Loucy (cell line): ENCODE measurements around the gene TMC2.

ENCODE experiments used
- H2AFZ ChIP-seq: fragments of 200-600 bp; sonication (generic); 2 replicates; pipeline ENCODE4 v1.6.0; 2016; ENCODE audit warnings: antibody characterized with exemption, mild to moderate bottlenecking, low read length, moderate library complexity
- H3F3A ChIP-seq: fragments of 200-600 bp; 2 replicates; pipeline ENCODE4 v1.6.0; 2016; ENCODE audit warnings: antibody characterized with exemption, low read depth, mild to moderate bottlenecking
- H3K27me3 ChIP-seq: fragments of 200-600 bp; sonication (generic); 2 replicates; pipeline ENCODE4 v1.6.1; 2014; ENCODE audit warnings: low read length, mild to moderate bottlenecking; ENCODE audit not compliant: insufficient read depth, poor library complexity, severe bottlenecking
- H3K36me3 ChIP-seq: fragments of 200-600 bp; sonication (generic); 2 replicates; pipeline ENCODE4 v1.6.1; 2016; ENCODE audit warnings: low read length; ENCODE audit not compliant: insufficient read depth
- H3K4me1 ChIP-seq: fragments of 200-600 bp; sonication (generic); 2 replicates; pipeline ENCODE4 v1.5.1; 2014; ENCODE audit warnings: low read length, mild to moderate bottlenecking; ENCODE audit not compliant: insufficient read depth, poor library complexity, severe bottlenecking
- H3K4me2 ChIP-seq: fragments of 200-600 bp; sonication (generic); 2 replicates; pipeline ENCODE4 v1.6.0; 2014; ENCODE audit warnings: antibody characterized with exemption, low read length, low read depth, mild to moderate bottlenecking; ENCODE audit not compliant: poor library complexity, severe bottlenecking
- H3K4me3 ChIP-seq: fragments of 200-600 bp; sonication (generic); 2 replicates; pipeline ENCODE4 v1.5.1; 2014; ENCODE audit warnings: low read length, mild to moderate bottlenecking, mixed read lengths; ENCODE audit not compliant: poor library complexity, severe bottlenecking
- H3K79me2 ChIP-seq: fragments of 200-600 bp; sonication (generic); 2 replicates; pipeline ENCODE4 v1.6.1; 2014; ENCODE audit warnings: low read length; ENCODE audit not compliant: insufficient read depth
- H3K9ac ChIP-seq: fragments of 200-600 bp; sonication (generic); 2 replicates; pipeline ENCODE4 v1.6.0; 2014; ENCODE audit warnings: mild to moderate bottlenecking, low read depth, low read length, moderate library complexity; ENCODE audit not compliant: poor library complexity, severe bottlenecking
- H3K9me2 ChIP-seq: fragments of 200-600 bp; sonication (generic); replicated peaks from 2 replicates; pipeline ENCODE4 v1.6.1; 2016; ENCODE audit warnings: low read depth, low read length, mixed read lengths
- H3K9me3 ChIP-seq: fragments of 200-600 bp; sonication (generic); 2 replicates; pipeline ENCODE4 v1.6.1; 2014; ENCODE audit warnings: mild to moderate bottlenecking, antibody characterized with exemption, low read length, low read depth; ENCODE audit not compliant: insufficient read depth
- H4K20me1 ChIP-seq: fragments of 200-600 bp; sonication (generic); 2 replicates; pipeline ENCODE4 v1.6.0; 2014; ENCODE audit warnings: antibody characterized with exemption, low read length, mild to moderate bottlenecking; ENCODE audit not compliant: insufficient read depth, poor library complexity, severe bottlenecking
- CTCF ChIP-seq: fragments of 200-600 bp; sonication (generic); conservative IDR thresholded peaks from 2 replicates; pipeline ENCODE4 v1.5.1; 2014; ENCODE audit warnings: mild to moderate bottlenecking, antibody characterized with exemption, low read length
- EZH2phosphoT487 ChIP-seq: fragments of 200-600 bp; IDR thresholded peaks from 2 replicates; pipeline ENCODE4 v1.6.1; 2018; ENCODE audit warnings: antibody characterized with exemption, mild to moderate bottlenecking, moderate library complexity, borderline replicate concordance

Gene TMC2

GRCh38 chr20:2544211-2544610, 7.8 kb downstream of the TMC2 start:
- Histone ChIP-seq H3K4me3 (no peak overlapping the region), H3K36me3 (no peaks in the 10 kb centered on the region), H4K20me1 (no peaks in the 10 kb centered on the region), H3K27me3 (peaks cover 9% of the 10 kb centered on the region), H3K4me2 (no peak overlapping the region), H3F3A (no peaks in the 10 kb centered on the region), H2AFZ (no peak overlapping the region), H3K4me1 (no peaks in the 10 kb centered on the region), H3K79me2 (no peaks in the 10 kb centered on the region), H3K9me2 (no peaks in the 10 kb centered on the region), H3K9me3 (no peaks in the 10 kb centered on the region), H3K9ac (no peak overlapping the region)
- TF ChIP-seq CTCF (no peak), EZH2phosphoT487 (no peak)

- no peaks in the 10 kb centered on the region for H3K79me2 ChIP-seq
- no peaks in the 10 kb centered on the region for H3K4me1 ChIP-seq
- no peaks in the 10 kb centered on the region for H3F3A ChIP-seq
- no peaks in the 10 kb centered on the region for H3K9me2 ChIP-seq
- no peak overlapping the region for H3K9ac ChIP-seq
- no peak overlapping the region for H3K4me2 ChIP-seq
- no peaks in the 10 kb centered on the region for H3K36me3 ChIP-seq
- no peaks in the 10 kb centered on the region for H3K9me3 ChIP-seq
- no peak overlapping the region for H2AFZ ChIP-seq
- H4K20me1 ChIP-seq = no peaks in the 10 kb centered on the region
- no peak for TF ChIP-seq CTCF
- H3K27me3 ChIP-seq = peaks cover 9% of the 10 kb centered on the region
- no peak overlapping the region for H3K4me3 ChIP-seq
Observed at GRCh38 chr20:2545594-2545993, 9.2 kb downstream of the TMC2 start.

- H3K4me2 ChIP-seq = no peak overlapping the region
- no peak overlapping the region for H3K9ac ChIP-seq
Observed at GRCh38 chr20:2557873-2558580, 21.7 kb downstream of the TMC2 start.

More at GRCh38 chr20:2557873-2558580, 21.7 kb downstream of the TMC2 start:
- Histone ChIP-seq H3K4me1 (no peaks in the 10 kb centered on the region), H2AFZ (no peak overlapping the region), H3K9me3 (no peaks in the 10 kb centered on the region), H3K4me3 (no peak overlapping the region), H3K27me3 (no peaks in the 10 kb centered on the region), H3K36me3 (no peaks in the 10 kb centered on the region), H4K20me1 (no peaks in the 10 kb centered on the region), H3K79me2 (no peaks in the 10 kb centered on the region), H3K9me2 (no peaks in the 10 kb centered on the region), H3F3A (no peaks in the 10 kb centered on the region)
- no peak for TF ChIP-seq CTCF
